ENCODE data around the gene CD177.
"Not testable (repeated sequence)": the region's sequence is repeated elsewhere in the genome, so short reads cannot be mapped to it uniquely, and the experiment has no call there.

The CD177 gene, protein sequence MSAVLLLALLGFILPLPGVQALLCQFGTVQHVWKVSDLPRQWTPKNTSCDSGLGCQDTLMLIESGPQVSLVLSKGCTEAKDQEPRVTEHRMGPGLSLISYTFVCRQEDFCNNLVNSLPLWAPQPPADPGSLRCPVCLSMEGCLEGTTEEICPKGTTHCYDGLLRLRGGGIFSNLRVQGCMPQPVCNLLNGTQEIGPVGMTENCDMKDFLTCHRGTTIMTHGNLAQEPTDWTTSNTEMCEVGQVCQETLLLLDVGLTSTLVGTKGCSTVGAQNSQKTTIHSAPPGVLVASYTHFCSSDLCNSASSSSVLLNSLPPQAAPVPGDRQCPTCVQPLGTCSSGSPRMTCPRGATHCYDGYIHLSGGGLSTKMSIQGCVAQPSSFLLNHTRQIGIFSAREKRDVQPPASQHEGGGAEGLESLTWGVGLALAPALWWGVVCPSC

GRCh38 chr19:43353606-43354304 is at the start of gene CD177:
CD177 (plus strand) TSS chr19:43353686; CDS start chr19:43353715, 29 bp downstream.
- no peak for DNase-seq

DNA sequence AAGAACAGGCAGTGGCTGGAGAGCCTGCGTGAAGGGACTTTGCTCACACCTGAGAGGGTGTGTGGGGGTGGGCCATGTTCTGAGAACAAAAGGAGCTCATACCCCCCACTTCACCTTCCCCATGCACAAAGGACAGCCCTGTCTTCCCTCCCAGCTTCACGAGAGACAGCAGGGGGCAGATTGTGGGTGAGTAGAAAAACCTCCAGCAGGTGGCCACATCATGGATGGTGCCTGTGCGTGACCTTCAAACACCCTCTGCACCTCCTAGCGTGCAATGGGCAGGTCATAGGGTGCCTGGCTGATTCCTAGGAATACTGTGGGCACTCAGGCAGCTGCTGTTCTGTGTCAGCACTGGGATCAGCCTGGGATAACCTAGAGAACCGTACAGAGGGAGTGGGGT is 47.8 kb upstream of the CD177 start:
- DNase-seq: no peak

- DNase-seq: no peak
Measured at GRCh38 chr19:43306097-43306496, 47.4 kb upstream of the CD177 start.

DNA sequence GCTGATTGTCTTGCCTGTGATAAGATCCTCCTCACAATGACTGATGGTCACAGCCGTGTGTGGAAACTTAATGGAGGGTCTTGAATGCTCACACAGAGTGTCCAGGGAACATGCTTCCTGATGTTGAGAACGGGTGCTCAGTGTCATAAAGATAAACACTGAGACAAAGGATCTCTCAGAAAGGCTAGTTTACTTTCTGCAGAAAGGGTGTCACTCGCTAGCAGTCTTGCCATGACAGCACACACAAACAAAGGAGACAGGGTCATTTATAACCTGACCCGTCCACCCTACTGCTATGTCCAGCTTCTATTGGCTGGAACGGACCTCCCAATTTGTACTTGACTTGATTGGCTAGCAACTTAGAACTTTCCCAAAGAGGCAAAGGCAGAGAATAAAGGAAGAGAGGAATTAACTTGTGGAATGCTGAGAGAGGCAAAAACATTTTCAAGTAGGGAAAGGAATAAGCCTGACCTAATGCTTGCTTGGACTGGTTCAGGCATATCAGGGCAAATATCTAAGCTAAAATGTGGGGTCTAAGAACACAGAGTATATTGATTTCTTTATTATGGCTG is 45.2 kb upstream of the CD177 start:
- DNase-seq: no peak

GRCh38 chr19:43309466-43309865 is 44.0 kb upstream of the CD177 start:
- no peak for DNase-seq

- DNase-seq: no peak
Measured at GRCh38 chr19:43310221-43310620, 43.3 kb upstream of the CD177 start.

GRCh38 chr19:43311256-43311655 is 42.2 kb upstream of the CD177 start:
- no peak for DNase-seq

DNA sequence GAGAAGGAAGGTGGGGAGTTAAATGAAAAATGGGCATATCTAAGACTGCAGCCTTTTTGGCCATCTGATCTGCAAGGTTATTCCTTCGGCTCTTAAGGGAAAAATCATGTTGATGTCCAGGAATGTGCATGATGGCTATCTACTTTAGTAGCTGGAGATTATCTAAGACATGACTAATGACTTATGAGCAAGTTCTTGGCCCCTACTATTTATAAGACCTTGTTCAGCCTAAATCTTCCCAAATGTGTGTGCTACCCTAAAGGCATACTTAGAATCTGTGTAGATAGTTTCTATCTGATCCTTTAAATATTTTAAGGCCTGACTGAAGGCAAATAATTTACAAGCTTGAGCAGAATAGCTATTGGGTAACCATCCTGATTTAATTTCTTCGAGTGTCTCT is 41.8 kb upstream of the CD177 start:
- no peak for DNase-seq

GRCh38 chr19:43313711-43314495 is 39.6 kb upstream of the CD177 start:
- DNase-seq: no peak

GRCh38 chr19:43315851-43316250 is 37.6 kb upstream of the CD177 start:
- DNase-seq: no peak

GRCh38 chr19:43316591-43317319 is 36.7 kb upstream of the CD177 start:
- no peak for DNase-seq

GRCh38 chr19:43318203-43318602 is 35.3 kb upstream of the CD177 start:
- DNase-seq: no peak

- no peak for DNase-seq
Measured at GRCh38 chr19:43318796-43319314, 34.6 kb upstream of the CD177 start.

GRCh38 chr19:43320546-43320945 is 32.9 kb upstream of the CD177 start:
- DNase-seq: no peak

DNA sequence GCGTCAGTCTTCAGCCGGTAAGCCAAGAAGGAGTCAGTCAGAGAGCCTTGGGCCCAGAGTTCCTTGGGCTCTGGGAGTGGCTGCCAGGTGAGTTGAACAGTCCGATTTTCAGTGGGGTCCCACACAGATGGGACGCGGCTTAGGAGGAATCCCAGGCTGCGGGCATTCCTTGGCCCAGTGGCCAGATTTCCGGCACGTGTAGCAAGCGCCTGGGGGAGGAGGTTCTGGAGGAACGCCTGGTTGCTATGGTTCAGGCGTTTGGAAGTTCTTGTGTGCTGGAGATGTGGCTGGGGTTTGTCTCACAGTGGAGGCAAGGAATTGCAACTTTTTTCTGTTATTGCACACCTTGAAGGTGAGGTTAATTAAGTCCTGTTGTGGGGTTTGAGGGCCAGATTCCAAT is 26.7 kb upstream of the CD177 start:
- DNase-seq: not testable (repeated sequence)

GRCh38 chr19:43328561-43328960 is 24.9 kb upstream of the CD177 start:
- DNase-seq: not testable (repeated sequence)

GRCh38 chr19:43329049-43329448 is 24.4 kb upstream of the CD177 start:
- not testable (repeated sequence) for DNase-seq

DNA sequence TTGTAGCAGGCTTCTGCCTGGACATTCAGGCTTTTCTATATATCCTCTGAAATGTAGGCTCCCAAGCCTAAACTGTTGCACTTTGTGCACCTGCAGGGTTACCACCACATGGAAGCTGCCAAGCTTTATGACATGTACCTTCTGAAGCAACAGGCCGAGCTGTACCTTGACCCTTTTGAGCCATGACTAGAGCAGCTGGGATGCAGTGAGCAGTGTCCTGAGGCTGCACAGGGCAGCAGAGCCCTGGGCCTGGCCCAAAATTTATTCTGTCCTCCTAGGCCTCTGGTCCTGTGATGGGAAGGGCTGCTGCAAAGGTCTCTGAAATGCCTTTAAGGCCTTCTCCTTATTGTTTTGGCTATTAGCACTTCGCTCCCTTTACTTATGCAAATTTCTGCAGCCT is 23.5 kb upstream of the CD177 start:
- no peak for DNase-seq

- no peak for DNase-seq
Measured at GRCh38 chr19:43330726-43331434, 22.6 kb upstream of the CD177 start.

DNA sequence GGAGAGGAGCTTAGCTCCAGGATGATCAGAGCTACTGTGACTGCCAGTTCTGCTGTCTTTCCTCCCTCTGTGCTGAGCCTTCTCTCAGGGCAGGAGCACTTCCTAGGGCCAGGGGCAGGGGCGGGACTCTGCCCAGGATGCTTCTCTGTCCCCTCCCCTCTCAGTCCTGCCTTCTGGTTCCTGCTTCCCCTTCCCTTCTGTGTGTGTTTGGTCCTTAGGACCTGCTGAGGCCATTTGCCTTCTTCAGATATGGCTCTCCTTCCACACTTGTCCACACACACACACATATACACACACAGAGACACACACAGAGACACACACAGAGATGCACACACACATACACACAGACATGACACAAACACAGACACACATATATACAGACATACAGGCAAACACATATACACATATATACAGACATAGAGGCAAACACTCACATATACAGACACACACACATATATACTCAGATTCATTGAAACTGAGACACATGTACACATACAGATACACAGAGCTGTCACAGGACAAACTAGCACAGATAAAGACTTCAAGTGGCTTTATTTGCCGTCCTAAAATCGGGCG is 22.0 kb upstream of the CD177 start:
- no peak for DNase-seq

All from femur (tissue), 1 donor.